ENCODE data around the gene ARCN1. TPM values are rescaled to one million over a fixed set of nuclear protein-coding genes. Genes with fewer than 3 reads are reported as not detected.

Gene ARCN1
- total RNA-seq, 6 donors from 2014 or later = 29.3 to 121 (median 94.6) TPM

- no peak for DNase-seq
- H3K27ac ChIP-seq = peak overlapping the region; percentile 64 to 84 (median 74)
- no peak for ATAC-seq (ENCODE audit: low FRiP score in 2 of 2)
- peaks cover 21 to 33% (median 29%) of the 10 kb centered on the region in 4 donors for H3K4me1 ChIP-seq
- 11 to 19% methylated on average over 7 to 12 of the region's 31 CpGs for WGBS, 2 donors
- H3K36me3 ChIP-seq = peaks cover 0 to 12% (median under 1%) of the 10 kb centered on the region in 4 donors
- H3K27me3 ChIP-seq = no peaks in the 10 kb centered on the region
- TF ChIP-seq POLR2A (IDR thresholded peaks at IDR 0.05) = no peak
- TF ChIP-seq POLR2AphosphoS5 (IDR thresholded peaks at IDR 0.05) = no peak
- TF ChIP-seq EP300 (IDR thresholded peaks at IDR 0.05) = no peak
- TF ChIP-seq CTCF (IDR thresholded peaks at IDR 0.05) = no peak
- peak overlapping the region; percentile 70 to 100 (median 86) for H3K4me3 ChIP-seq
- H3K9me3 ChIP-seq = no peaks in the 10 kb centered on the region
Observed at GRCh38 chr11:118530180-118530682, 42.0 kb upstream of the ARCN1 start.

GRCh38 chr11:118530683-118531596 lies 41.3 kb upstream of the ARCN1 start, which contains the start of gene TMEM25:
Gene TMEM25, plus strand, starts transcription at chr11:118531192. Its CDS starts 610 bp downstream, at chr11:118531802.
- peaks cover 0 to 10% (median 0%) of the 10 kb centered on the region in 4 donors for H3K36me3 ChIP-seq
- H3K4me3 ChIP-seq = peak within 1 kb of the TSS; percentile 70 to 100 (median 86)
- H3K4me1 ChIP-seq = peaks cover 21 to 33% (median 29%) of the 10 kb centered on the region in 4 donors
- TF ChIP-seq CTCF (IDR thresholded peaks at IDR 0.05) (no peak), POLR2A (IDR thresholded peaks at IDR 0.05) (peak in 1 of 4 donors; percentile 59)
- peak; percentile 83 to 84 for ATAC-seq (ENCODE audit: low FRiP score in 2 of 2)
- peak; percentile 70 to 94 for DNase-seq
- H3K27me3 ChIP-seq = no peaks in the 10 kb centered on the region
- H3K27ac ChIP-seq = peak within 1 kb of the TSS; percentile 64 to 84 (median 74)
- WGBS, 2 donors = 2 to 4% methylated on average over 20 to 41 of the region's 94 CpGs
- H3K9me3 ChIP-seq = no peaks in the 10 kb centered on the region

- ATAC-seq (ENCODE audit: low FRiP score in 2 of 2) (peak in 1 of 2 donors; percentile 2), DNase-seq (peak in 1 of 2 donors; percentile 66)
- Histone ChIP-seq H3K27me3 (no peaks in the 10 kb centered on the region), H3K9me3 (no peaks in the 10 kb centered on the region), H3K4me3 (peak overlapping the region; percentile 70 to 100 (median 86)), H3K36me3 (peaks cover 0 to 10% (median 0%) of the 10 kb centered on the region in 4 donors), H3K27ac (peak overlapping the region in 3 of 4 donors; percentile 54 to 84 (median 64)), H3K4me1 (peaks cover 20 to 33% (median 29%) of the 10 kb centered on the region in 4 donors)
- WGBS, 2 donors = 23 to 35% methylated on average over 10 to 12 of the region's 12 CpGs
- TF ChIP-seq EP300 (IDR thresholded peaks at IDR 0.05) (no peak), POLR2AphosphoS5 (IDR thresholded peaks at IDR 0.05) (no peak)
Observed at GRCh38 chr11:118531597-118532084, 40.6 kb upstream of the ARCN1 start.

- ATAC-seq (ENCODE audit: low FRiP score in 2 of 2) (no peak), DNase-seq (peak in 1 of 2 donors; percentile 50)
- Histone ChIP-seq H3K4me1 (peaks cover 17 to 31% (median 26%) of the 10 kb centered on the region in 4 donors), H3K4me3 (peak overlapping the region in 3 of 4 donors; percentile 70 to 100 (median 93)), H3K27me3 (no peaks in the 10 kb centered on the region), H3K27ac (peak overlapping the region in 3 of 4 donors; percentile 54 to 84 (median 64)), H3K36me3 (peaks cover 0 to 10% (median 0%) of the 10 kb centered on the region in 4 donors), H3K9me3 (no peaks in the 10 kb centered on the region)
- no peak for TF ChIP-seq POLR2A (IDR thresholded peaks at IDR 0.05)
- TF ChIP-seq POLR2AphosphoS5 (IDR thresholded peaks at IDR 0.05) = no peak
- no peak for TF ChIP-seq CTCF (IDR thresholded peaks at IDR 0.05)
- no peak for TF ChIP-seq EP300 (IDR thresholded peaks at IDR 0.05)
- WGBS, 2 donors = 90 to 94% methylated on average over 2 to 4 of the region's 10 CpGs
Observed at GRCh38 chr11:118532091-118532490, 40.1 kb upstream of the ARCN1 start.

All from upper lobe of left lung (tissue), 6 donors.